Neural cell (in vitro differentiated cells): ENCODE measurements around the gene GPR87. TPM values are rescaled to one million over a fixed set of nuclear protein-coding genes. Genes with fewer than 3 reads are reported as not detected.

Experiments used
- H2AFZ ChIP-seq: fragments of 200-600, 300-800 bp; sonication (generic), shearing (Covaris generic); 2 replicates; pipeline ENCODE4 v1.6.0; 2014; ENCODE audit warnings: low read depth, mild to moderate bottlenecking, antibody characterized with exemption, low read length, moderate library complexity
- H3F3A ChIP-seq: fragments of 200-600 bp; shearing (Covaris generic); 2 replicates; pipeline ENCODE4 v1.6.1; 2016; ENCODE audit warnings: mild to moderate bottlenecking, moderate library complexity, mixed read lengths, antibody characterized with exemption, low read length; ENCODE audit not compliant: insufficient read depth, poor library complexity, severe bottlenecking
- H3K27ac ChIP-seq: fragments of 200-600, 300-800 bp; sonication (generic), shearing (Covaris generic); 2 replicates; pipeline ENCODE4 v1.5.1; 2014; ENCODE audit warnings: mild to moderate bottlenecking, low read length, moderate library complexity
- H3K27me3 ChIP-seq: fragments of 300-800, 200-600 bp; sonication (generic), shearing (Covaris generic); 2 replicates; pipeline ENCODE4 v1.6.0; 2014; ENCODE audit warnings: mild to moderate bottlenecking, low read depth, low read length, moderate library complexity; ENCODE audit not compliant: insufficient read depth
- H3K36me3 ChIP-seq: fragments of 300-800, 200-600 bp; sonication (generic), shearing (Covaris generic); 2 replicates; pipeline ENCODE4 v1.5.1; 2014; ENCODE audit warnings: mild to moderate bottlenecking, antibody characterized with exemption, low read length, moderate library complexity; ENCODE audit not compliant: insufficient read depth
- H3K4me2 ChIP-seq: fragments of 300-800, 200-600 bp; sonication (generic), shearing (Covaris generic); 2 replicates; pipeline ENCODE4 v1.6.0; 2014; ENCODE audit warnings: mild to moderate bottlenecking, low read length
- H3K4me3 ChIP-seq: fragments of 300-800, 200-600 bp; sonication (generic), shearing (Covaris generic); 2 replicates; pipeline ENCODE4 v1.5.1; 2014; ENCODE audit warnings: mild to moderate bottlenecking, low read length, moderate library complexity
- H3K79me2 ChIP-seq: fragments of 200-600 bp; shearing (Covaris generic); replicated peaks from 2 replicates; pipeline ENCODE4 v1.6.0; 2014; ENCODE audit warnings: mild to moderate bottlenecking, low read length, moderate library complexity; ENCODE audit not compliant: insufficient read depth
- H3K9ac ChIP-seq: fragments of 300-800, 200-600 bp; sonication (generic), shearing (Covaris generic); 2 replicates; pipeline ENCODE4 v1.6.1; 2016; ENCODE audit warnings: mild to moderate bottlenecking, low read length, mixed read lengths
- H3K9me2 ChIP-seq: fragments of 200-600 bp; shearing (Covaris generic); 2 replicates; pipeline ENCODE4 v1.6.1; 2016; ENCODE audit warnings: mild to moderate bottlenecking, low read length, mixed read lengths; ENCODE audit not compliant: insufficient read depth
- H3K9me3 ChIP-seq: fragments of 200-600, 300-800 bp; sonication (generic), shearing (Covaris generic); 2 replicates; pipeline ENCODE4 v1.6.1; 2016; ENCODE audit warnings: mild to moderate bottlenecking, mixed run types, low read length, moderate library complexity, mixed read lengths
- H4K20me1 ChIP-seq: fragments of 200-600 bp; shearing (Covaris generic); 2 replicates; pipeline ENCODE4 v1.6.1; 2016; ENCODE audit warnings: mild to moderate bottlenecking, mixed run types; ENCODE audit not compliant: insufficient read depth
- EP300 ChIP-seq: fragments of 450-650 bp; conservative IDR thresholded peaks from 2 replicates; pipeline ENCODE4 v1.6.1; 2014; ENCODE audit warnings: antibody characterized with exemption, mild to moderate bottlenecking, moderate library complexity; ENCODE audit not compliant: poor library complexity, severe bottlenecking
- EZH2 ChIP-seq: fragments of 200-600, 300-800 bp; shearing (Covaris generic), sonication (generic); IDR thresholded peaks from 2 replicates; pipeline ENCODE4 v1.6.1; 2014; ENCODE audit warnings: antibody characterized with exemption, low read length, borderline replicate concordance, mild to moderate bottlenecking; ENCODE audit not compliant: insufficient read depth, poor library complexity, severe bottlenecking
- MXI1 ChIP-seq: fragments of 450-650 bp; conservative IDR thresholded peaks from 2 replicates; pipeline ENCODE4 v1.6.1; 2014; ENCODE audit warnings: antibody characterized with exemption, mild to moderate bottlenecking; ENCODE audit not compliant: poor library complexity, severe bottlenecking
- POLR2AphosphoS5 ChIP-seq: IDR thresholded peaks from 2 replicates; pipeline ENCODE4 v1.6.1; 2012
- RAD21 ChIP-seq: fragments of 450-650 bp; conservative IDR thresholded peaks from 2 replicates; pipeline ENCODE4 v1.6.1; 2014; ENCODE audit warnings: antibody characterized with exemption, mild to moderate bottlenecking, moderate library complexity
- SMC3 ChIP-seq: fragments of 450-650 bp; conservative IDR thresholded peaks from 2 replicates; pipeline ENCODE4 v1.6.1; 2014; ENCODE audit warnings: antibody characterized with exemption, mild to moderate bottlenecking, moderate library complexity; ENCODE audit not compliant: poor library complexity
- TAF1 ChIP-seq: IDR thresholded peaks from 2 replicates; pipeline ENCODE4 v1.6.1; 2012; ENCODE audit warnings: low read depth
- polyA plus RNA-seq: library from polyadenylated mRNA; depleted of rRNA; stranded (reverse); fragments of >200 nt; gene quantifications from 2 replicates; pipeline ENCODE4 v1.2.3, GENCODE V29; 2014
- TF ChIP-seq, protein P1 (sequence below): fragments of 450-650 bp; IDR thresholded peaks from 2 replicates; pipeline ENCODE4 v1.5.1; 2014; ENCODE audit warnings: antibody characterized with exemption, mild to moderate bottlenecking, moderate library complexity; ENCODE audit not compliant: poor library complexity, severe bottlenecking
- TF ChIP-seq, protein P2 (sequence below): IDR thresholded peaks from 2 replicates; pipeline ENCODE4 v1.6.1; 2012; ENCODE audit warnings: borderline replicate concordance

Gene GPR87
- polyA plus RNA-seq, 1 donor from 2014 or later: not detected

DNA sequence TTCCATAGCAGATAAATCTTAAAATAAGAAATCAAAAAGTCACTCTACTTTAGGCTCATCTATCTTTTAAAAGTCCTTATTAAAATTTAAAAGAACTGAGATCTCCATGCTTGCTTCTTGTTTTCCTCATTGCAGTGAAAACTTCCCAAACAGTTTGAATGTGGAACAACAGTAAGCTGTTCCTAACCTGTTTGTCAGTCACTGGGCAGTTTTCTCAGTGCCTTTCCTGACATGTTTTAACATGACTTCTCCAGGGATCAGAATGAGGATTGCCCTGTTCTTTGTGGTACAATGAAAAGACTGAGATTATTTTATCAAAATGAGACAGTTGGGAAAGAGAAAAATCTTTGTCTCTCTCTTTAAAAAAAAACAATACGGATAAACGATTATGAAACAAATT is 774 bp downstream of the GPR87 start:
- no peaks in the 10 kb centered on the region for H3K9me2 ChIP-seq
- H3K27me3 ChIP-seq: no peaks in the 10 kb centered on the region
- no peak overlapping the region for H2AFZ ChIP-seq
- TF ChIP-seq TAF1 (no peak), MXI1 (no peak), RAD21 (no peak), POLR2AphosphoS5 (no peak), EP300 (no peak), EZH2 (no peak), SMC3 (no peak)
- TF ChIP-seq, protein P1, sequence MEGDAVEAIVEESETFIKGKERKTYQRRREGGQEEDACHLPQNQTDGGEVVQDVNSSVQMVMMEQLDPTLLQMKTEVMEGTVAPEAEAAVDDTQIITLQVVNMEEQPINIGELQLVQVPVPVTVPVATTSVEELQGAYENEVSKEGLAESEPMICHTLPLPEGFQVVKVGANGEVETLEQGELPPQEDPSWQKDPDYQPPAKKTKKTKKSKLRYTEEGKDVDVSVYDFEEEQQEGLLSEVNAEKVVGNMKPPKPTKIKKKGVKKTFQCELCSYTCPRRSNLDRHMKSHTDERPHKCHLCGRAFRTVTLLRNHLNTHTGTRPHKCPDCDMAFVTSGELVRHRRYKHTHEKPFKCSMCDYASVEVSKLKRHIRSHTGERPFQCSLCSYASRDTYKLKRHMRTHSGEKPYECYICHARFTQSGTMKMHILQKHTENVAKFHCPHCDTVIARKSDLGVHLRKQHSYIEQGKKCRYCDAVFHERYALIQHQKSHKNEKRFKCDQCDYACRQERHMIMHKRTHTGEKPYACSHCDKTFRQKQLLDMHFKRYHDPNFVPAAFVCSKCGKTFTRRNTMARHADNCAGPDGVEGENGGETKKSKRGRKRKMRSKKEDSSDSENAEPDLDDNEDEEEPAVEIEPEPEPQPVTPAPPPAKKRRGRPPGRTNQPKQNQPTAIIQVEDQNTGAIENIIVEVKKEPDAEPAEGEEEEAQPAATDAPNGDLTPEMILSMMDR: no peak
- TF ChIP-seq, protein P2, sequence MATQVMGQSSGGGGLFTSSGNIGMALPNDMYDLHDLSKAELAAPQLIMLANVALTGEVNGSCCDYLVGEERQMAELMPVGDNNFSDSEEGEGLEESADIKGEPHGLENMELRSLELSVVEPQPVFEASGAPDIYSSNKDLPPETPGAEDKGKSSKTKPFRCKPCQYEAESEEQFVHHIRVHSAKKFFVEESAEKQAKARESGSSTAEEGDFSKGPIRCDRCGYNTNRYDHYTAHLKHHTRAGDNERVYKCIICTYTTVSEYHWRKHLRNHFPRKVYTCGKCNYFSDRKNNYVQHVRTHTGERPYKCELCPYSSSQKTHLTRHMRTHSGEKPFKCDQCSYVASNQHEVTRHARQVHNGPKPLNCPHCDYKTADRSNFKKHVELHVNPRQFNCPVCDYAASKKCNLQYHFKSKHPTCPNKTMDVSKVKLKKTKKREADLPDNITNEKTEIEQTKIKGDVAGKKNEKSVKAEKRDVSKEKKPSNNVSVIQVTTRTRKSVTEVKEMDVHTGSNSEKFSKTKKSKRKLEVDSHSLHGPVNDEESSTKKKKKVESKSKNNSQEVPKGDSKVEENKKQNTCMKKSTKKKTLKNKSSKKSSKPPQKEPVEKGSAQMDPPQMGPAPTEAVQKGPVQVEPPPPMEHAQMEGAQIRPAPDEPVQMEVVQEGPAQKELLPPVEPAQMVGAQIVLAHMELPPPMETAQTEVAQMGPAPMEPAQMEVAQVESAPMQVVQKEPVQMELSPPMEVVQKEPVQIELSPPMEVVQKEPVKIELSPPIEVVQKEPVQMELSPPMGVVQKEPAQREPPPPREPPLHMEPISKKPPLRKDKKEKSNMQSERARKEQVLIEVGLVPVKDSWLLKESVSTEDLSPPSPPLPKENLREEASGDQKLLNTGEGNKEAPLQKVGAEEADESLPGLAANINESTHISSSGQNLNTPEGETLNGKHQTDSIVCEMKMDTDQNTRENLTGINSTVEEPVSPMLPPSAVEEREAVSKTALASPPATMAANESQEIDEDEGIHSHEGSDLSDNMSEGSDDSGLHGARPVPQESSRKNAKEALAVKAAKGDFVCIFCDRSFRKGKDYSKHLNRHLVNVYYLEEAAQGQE: no peak
- H3K9me3 ChIP-seq: no peaks in the 10 kb centered on the region
- H3K4me3 ChIP-seq: no peak overlapping the region
- no peaks in the 10 kb centered on the region for H3K36me3 ChIP-seq
- H3K4me2 ChIP-seq: no peak overlapping the region
- no peak overlapping the region for H3K27ac ChIP-seq
- peaks cover 3% of the 10 kb centered on the region for H4K20me1 ChIP-seq
- no peak overlapping the region for H3K9ac ChIP-seq
- H3K79me2 ChIP-seq: no peaks in the 10 kb centered on the region
- H3F3A ChIP-seq: no peaks in the 10 kb centered on the region

- no peak overlapping the region for H3K9ac ChIP-seq
Measured at GRCh38 chr3:151315136-151315535, 1.5 kb downstream of the GPR87 start.

More at GRCh38 chr3:151315136-151315535, 1.5 kb downstream of the GPR87 start:
- H2AFZ ChIP-seq: no peak overlapping the region
- H3K27ac ChIP-seq: no peak overlapping the region
- no peaks in the 10 kb centered on the region for H3K36me3 ChIP-seq
- H3K4me3 ChIP-seq: no peak overlapping the region
- peaks cover 3% of the 10 kb centered on the region for H4K20me1 ChIP-seq
- no peak for TF ChIP-seq RAD21
- TF ChIP-seq, protein P1: no peak
- TF ChIP-seq EZH2: no peak
- no peak for TF ChIP-seq SMC3
- no peak for TF ChIP-seq POLR2AphosphoS5
- no peak for TF ChIP-seq MXI1
- no peak for TF ChIP-seq TAF1
- TF ChIP-seq EP300: no peak
- TF ChIP-seq, protein P2: no peak
- H3K4me2 ChIP-seq: no peak overlapping the region
- no peaks in the 10 kb centered on the region for H3K79me2 ChIP-seq
- H3K27me3 ChIP-seq: no peaks in the 10 kb centered on the region
- no peaks in the 10 kb centered on the region for H3F3A ChIP-seq
- H3K9me3 ChIP-seq: no peaks in the 10 kb centered on the region
- H3K9me2 ChIP-seq: no peaks in the 10 kb centered on the region
